G401.6 (cell line): ENCODE measurements around the gene SH3BP1.

Experiments used
- FAIRE-seq: peaks from 2 replicates; lab custom pipeline; 2012; peaks lifted over from hg19 to GRCh38; lab: Jason Lieb, UNC

The SH3BP1 gene

GRCh38 chr22:37616201-37617083 lies 23.0 kb upstream of the SH3BP1 start:
- FAIRE-seq = no peak

DNA sequence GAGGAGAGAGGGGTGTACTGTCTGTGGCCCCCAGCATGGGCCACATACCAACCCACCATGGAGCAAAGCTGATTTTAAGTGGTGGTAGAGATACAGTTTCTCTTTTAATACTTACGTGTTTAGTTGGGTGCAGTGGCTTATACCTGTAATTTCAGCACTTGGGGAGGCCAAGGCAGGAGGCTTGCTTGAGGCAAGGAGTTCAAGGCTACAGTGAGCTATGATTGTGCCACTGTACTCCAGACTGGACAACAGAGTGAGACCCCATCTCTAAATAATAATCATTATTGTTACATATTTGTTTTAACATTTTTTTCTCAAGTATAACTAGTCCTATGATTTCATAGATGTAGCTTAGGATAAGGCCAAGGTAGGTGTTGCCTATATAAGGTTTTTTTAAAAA lies 22.0 kb upstream of the SH3BP1 start:
- FAIRE-seq = no peak

DNA sequence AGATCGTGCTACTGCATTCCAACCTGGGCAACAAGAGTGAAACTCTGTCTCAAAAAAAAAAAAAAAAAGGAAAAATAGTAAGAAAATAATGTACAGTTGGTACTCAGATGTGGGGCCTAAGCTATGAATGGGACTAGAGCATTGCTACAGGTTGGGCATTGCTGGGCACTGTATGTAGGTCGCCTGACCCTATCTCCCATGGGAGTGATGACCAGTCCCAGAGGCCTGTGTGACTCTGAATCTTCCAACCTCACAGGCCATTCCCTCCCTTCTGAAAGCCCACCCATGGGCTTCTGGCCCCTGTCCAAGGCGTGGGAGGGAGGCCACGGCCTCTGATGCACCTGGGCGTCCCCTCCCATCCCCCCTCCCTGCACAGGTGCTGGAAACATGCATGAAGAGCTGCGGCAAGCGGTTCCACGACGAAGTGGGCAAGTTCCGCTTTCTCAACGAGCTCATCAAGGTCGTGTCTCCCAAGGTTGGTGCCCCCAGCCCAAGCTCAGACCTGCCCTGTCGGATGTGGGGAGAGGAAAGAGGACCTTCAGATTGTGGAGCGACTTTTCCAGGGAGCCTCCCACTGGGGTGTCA lies 21.3 kb upstream of the SH3BP1 start:
- no peak for FAIRE-seq

- FAIRE-seq = no peak
These were observed 20.8 kb upstream of the SH3BP1 start for GRCh38 chr22:37618674-37619073.

GRCh38 chr22:37619991-37620390 lies 19.5 kb upstream of the SH3BP1 start:
- no peak for FAIRE-seq

DNA sequence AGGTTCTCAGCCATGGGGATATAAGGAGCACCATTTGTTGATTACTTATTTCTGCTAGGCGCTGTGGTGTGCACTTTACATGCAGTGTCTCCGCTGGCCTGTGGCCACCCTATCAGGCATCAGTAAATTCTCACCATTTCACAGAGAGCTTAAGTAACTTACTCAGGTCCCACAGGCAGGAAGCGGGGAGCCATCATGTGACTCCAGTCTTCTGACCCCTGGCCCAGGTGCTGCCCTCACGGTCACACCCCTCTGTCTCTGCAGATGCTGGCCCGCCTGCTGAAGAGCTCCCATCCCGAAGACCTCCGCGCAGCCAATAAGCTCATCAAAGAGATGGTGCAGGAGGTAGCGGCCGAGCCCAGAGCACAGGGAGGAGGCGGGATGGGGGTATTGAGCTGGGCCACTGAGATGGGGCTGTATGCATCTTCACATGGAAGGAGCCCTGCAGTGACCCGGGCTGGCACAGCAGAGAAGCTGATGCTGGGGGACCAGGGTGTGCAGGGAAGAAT lies 18.1 kb upstream of the SH3BP1 start:
- FAIRE-seq = no peak

DNA sequence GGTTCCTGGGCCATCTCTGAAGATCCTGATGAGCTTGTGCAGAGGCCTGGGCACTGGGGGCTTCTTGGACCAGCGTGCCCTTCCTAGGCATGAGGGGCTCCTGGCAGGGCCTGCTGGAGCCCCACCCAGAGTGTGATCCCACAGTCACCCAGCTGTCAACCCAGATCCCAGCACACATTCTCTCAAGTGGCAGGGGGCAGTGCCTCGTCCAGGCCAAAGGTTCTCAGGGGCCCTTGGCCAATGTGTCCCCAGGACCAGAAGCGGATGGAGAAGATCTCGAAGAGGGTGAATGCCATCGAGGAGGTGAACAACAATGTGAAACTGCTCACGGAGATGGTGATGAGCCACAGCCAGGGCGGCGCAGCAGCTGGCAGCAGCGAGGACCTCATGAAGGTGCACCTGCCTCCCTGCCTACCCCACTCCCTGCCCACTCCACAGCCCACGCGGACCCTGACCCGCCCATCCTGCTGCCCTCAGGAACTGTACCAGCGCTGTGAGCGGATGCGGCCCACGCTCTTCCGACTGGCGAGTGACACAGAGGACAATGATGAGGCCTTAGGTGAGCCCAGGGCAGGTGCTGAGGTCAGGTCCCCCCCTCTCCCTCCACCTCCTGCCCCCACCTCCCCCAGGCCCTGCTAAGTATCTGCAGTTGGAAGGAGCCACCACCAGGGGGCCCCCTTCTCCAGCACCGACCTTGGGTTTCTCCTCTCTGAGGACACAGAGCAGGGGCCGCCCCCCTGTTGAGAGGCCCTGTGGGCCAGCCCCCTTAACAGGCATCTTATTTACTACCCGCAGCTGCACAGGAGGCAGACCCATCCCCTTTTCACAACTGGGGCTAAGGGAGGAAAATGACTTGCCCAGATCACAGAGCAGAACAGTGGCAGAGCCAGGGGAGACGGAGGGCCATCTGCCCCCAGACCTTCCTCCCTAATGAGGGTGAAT lies 16.1 kb upstream of the SH3BP1 start:
- no peak for FAIRE-seq

DNA sequence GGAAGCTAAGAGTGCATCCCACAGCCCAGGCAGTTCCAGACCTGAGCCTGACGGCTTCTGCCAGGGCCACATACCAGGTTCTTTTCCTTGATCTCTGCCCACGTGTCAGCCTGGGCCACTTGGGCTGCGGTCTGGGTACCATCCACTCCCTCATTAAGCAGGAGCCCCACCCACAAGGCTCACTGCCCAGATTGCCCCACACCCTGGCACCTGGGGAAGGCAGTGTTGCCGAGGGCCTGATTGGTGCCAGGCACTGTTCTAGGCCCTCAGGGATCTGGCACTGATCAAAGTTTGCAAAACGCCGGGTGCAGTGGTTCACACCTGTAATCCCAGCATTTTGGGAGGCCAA lies 15.5 kb upstream of the SH3BP1 start:
- FAIRE-seq = no peak

DNA sequence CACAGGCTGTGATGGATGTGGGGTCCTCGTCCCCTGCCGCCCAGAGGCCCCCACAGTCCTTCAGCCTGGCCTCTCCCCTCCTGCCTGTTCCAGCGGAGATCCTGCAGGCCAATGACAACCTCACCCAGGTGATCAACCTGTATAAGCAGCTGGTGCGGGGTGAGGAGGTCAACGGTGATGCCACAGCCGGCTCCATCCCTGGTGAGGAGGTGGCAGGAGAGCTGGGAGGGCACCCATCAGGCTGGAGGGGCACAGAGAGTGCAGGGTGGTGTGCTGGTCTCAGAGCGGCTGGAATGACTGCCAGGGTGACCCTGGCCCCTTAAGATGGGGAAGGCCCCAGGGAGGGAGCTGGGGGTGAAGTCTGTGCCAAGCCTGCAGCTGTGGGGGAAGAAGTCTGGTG lies 14.6 kb upstream of the SH3BP1 start:
- no peak for FAIRE-seq

- no peak for FAIRE-seq
These were observed 13.7 kb upstream of the SH3BP1 start for GRCh38 chr22:37625737-37626136.

DNA sequence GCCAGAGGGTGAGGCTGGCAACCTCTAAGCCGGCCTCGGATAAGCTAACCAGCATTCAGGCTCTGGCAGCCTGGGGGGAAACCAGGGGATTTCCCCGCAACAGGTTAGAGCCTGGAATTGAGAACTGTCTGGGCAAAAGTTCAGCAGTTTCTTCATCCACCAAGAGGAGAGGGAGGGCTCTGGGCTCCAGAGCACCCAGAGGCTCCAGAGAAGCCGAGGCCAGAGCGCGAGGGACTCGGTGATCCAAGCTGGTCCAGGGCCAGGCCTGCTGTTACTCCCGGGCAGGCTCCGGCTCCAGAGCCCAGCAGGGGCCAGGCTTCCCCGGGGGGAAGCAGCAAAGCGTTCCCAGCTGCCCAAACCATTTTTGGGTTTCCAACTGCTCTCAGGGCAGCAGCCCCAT lies 13.3 kb upstream of the SH3BP1 start:
- no peak for FAIRE-seq

DNA sequence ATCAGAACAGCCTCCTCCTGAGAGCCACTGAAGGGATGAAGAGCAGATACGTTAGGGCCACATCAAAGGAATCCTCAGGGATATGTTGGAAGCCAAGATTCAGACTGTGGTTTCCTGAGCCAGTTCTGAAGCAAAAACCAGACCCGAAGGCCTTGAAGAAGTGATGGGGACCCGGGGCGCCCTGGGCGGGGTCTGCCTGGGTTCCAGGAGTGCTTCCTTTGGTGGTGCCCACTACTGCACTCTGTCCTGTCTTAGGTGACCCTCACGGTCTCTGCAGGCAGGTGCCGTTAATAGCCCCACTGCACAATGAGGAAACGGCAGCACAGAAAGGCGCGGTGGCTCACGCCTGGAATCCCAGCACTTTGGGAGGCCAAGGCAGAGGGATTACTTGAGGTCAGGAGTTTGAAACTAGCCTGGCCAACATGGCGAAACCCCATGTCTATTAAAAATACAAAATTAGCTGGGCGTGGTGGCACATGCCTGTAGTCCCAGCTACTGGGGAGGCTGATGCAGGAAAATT lies 12.9 kb upstream of the SH3BP1 start:
- no peak for FAIRE-seq

DNA sequence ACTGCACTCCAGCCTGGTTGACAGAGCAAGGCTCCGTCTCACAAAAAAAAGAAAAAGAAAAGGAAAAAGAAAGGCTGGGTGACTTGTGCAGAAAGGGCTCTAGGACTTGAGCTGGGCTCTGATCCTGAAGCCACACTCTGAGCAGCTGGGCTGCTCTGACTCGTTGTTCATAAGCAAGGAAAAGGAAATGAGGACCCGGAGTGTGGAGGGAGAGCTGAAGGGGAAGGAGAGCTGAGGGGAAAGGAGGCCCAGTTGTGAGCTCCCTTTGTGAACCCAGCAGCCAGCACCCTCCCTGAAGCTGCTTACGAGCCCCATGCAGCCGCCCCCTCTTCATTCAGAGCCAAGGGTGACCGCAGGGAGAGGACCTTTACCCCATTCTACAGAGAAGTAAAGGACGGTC lies 12.3 kb upstream of the SH3BP1 start:
- FAIRE-seq = no peak

- no peak for FAIRE-seq
These were observed 11.9 kb upstream of the SH3BP1 start for GRCh38 chr22:37627545-37627944.

DNA sequence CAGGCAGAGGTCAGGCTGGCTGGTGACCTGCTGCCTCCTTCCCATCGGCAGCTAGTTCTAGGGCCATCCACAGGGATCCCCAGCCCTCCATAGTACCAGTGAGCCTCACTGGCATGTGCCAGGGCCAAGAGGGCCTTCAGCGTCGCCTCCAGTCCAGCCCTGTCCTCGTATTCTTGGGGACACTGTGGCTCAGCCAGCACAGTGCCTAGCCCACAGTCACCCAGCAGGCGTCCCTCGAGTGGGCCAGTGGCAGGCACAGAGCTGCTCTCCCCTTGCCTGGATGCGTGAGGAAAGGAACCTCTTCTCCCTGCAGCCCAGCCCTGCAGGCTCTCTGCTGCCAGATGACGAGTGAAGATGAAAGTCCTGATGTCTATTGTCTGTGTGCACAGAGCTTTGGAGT lies 10.6 kb upstream of the SH3BP1 start:
- no peak for FAIRE-seq

DNA sequence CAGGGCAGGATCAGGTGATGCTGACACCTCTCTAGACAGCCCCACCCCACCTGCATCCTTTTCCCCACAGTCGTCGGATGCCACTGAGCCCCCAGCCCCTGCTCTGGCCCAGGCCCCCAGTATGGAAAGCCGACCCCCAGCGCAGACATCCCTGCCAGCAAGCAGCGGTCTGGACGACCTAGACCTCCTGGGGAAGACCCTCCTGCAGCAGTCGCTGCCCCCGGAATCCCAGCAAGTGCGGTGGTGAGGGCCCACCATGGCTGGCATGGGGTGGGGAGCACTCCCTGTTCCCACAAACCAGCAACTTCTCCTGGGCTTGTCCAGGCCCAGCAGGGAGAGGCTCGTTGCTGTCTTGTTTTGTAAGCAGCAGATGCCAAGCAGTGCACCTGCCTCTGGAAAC lies 9.5 kb upstream of the SH3BP1 start:
- no peak for FAIRE-seq

- no peak for FAIRE-seq
These were observed 8.5 kb upstream of the SH3BP1 start for GRCh38 chr22:37630839-37631435.

GRCh38 chr22:37631448-37632173 lies 7.9 kb upstream of the SH3BP1 start:
- no peak for FAIRE-seq

- no peak for FAIRE-seq
These were observed 7.0 kb upstream of the SH3BP1 start for GRCh38 chr22:37632174-37633088.

GRCh38 chr22:37633089-37633624 lies 6.3 kb upstream of the SH3BP1 start:
- no peak for FAIRE-seq
